Ishikawa (cell line): ENCODE data around the gene KASH5.

Source experiments
- CEBPB ChIP-seq: IDR thresholded peaks from 2 replicates; pipeline ENCODE4 v1.6.1; 2012
- CREB1 ChIP-seq: IDR thresholded peaks from 2 replicates; pipeline ENCODE4 v1.6.1; 2012; ENCODE audit warnings: low read depth
- EGR1 ChIP-seq: IDR thresholded peaks from 2 replicates; pipeline ENCODE4 v1.6.1; 2012
- EP300 ChIP-seq: IDR thresholded peaks from 2 replicates; pipeline ENCODE4 v1.6.1; 2012; ENCODE audit warnings: borderline replicate concordance
- FOXM1 ChIP-seq: IDR thresholded peaks from 2 replicates; pipeline ENCODE4 v1.6.1; 2012; ENCODE audit warnings: low read depth, borderline replicate concordance
- MAX ChIP-seq: IDR thresholded peaks from 2 replicates; pipeline ENCODE4 v1.6.1; 2012
- NFIC ChIP-seq: IDR thresholded peaks from 2 replicates; pipeline ENCODE4 v1.6.1; 2012
- RAD21 ChIP-seq: IDR thresholded peaks from 2 replicates; pipeline ENCODE4 v1.6.1; 2012; ENCODE audit warnings: low read depth
- REST ChIP-seq: IDR thresholded peaks from 2 replicates; pipeline ENCODE4 v1.6.1; 2012; ENCODE audit warnings: low read depth, mild to moderate bottlenecking
- TAF1 ChIP-seq: IDR thresholded peaks from 2 replicates; pipeline ENCODE4 v1.6.1; 2012; ENCODE audit warnings: low read depth, mild to moderate bottlenecking
- TCF12 ChIP-seq: IDR thresholded peaks from 2 replicates; pipeline ENCODE4 v1.6.1; 2012; ENCODE audit warnings: low read depth
- TEAD4 ChIP-seq: IDR thresholded peaks from 2 replicates; pipeline ENCODE4 v1.6.1; 2012
- USF1 ChIP-seq: IDR thresholded peaks from 2 replicates; pipeline ENCODE4 v1.6.1; 2012
- YY1 ChIP-seq: IDR thresholded peaks from 2 replicates; pipeline ENCODE4 v1.6.1; 2012; ENCODE audit warnings: low read depth
- ZBTB7A ChIP-seq: IDR thresholded peaks from 2 replicates; pipeline ENCODE4 v1.6.1; 2012; ENCODE audit warnings: low read depth

KASH5 gene

GRCh38 chr19:49456326-49456725, 68.3 kb downstream of the KASH5 start:
- TF ChIP-seq NFIC (no peak), TEAD4 (no peak), USF1 (no peak), CREB1 (no peak), CEBPB (no peak), RAD21 (no peak), ZBTB7A (no peak), TAF1 (no peak), EGR1 (no peak), REST (no peak), TCF12 (no peak), YY1 (no peak), MAX (no peak), EP300 (no peak), FOXM1 (no peak)

- TF ChIP-seq NFIC (no peak), RAD21 (no peak), REST (no peak), EP300 (no peak), TAF1 (no peak), EGR1 (no peak), USF1 (no peak), TCF12 (no peak), YY1 (no peak), ZBTB7A (no peak), CREB1 (no peak), TEAD4 (no peak), CEBPB (no peak), FOXM1 (no peak)
These were observed 70.5 kb downstream of the KASH5 start for GRCh38 chr19:49458567-49458903.

- TF ChIP-seq EP300: no peak
- no peak for TF ChIP-seq TEAD4
- no peak for TF ChIP-seq NFIC
- no peak for TF ChIP-seq CREB1
- TF ChIP-seq TAF1: no peak
- no peak for TF ChIP-seq RAD21
- no peak for TF ChIP-seq REST
- TF ChIP-seq CEBPB: no peak
- no peak for TF ChIP-seq MAX
- no peak for TF ChIP-seq TCF12
- TF ChIP-seq ZBTB7A: no peak
- TF ChIP-seq USF1: no peak
- no peak for TF ChIP-seq FOXM1
- TF ChIP-seq YY1: no peak
- no peak for TF ChIP-seq EGR1
These were observed 71.3 kb downstream of the KASH5 start for GRCh38 chr19:49459388-49459787.

- no peak for TF ChIP-seq FOXM1
These were observed 73.6 kb downstream of the KASH5 start for GRCh38 chr19:49461656-49462055.

GRCh38 chr19:49462492-49462891, 74.4 kb downstream of the KASH5 start:
- TF ChIP-seq EGR1: no peak
- no peak for TF ChIP-seq RAD21
- TF ChIP-seq CEBPB: no peak
- TF ChIP-seq FOXM1: no peak
